ENCODE measurements around the gene OR2W3.

DNA sequence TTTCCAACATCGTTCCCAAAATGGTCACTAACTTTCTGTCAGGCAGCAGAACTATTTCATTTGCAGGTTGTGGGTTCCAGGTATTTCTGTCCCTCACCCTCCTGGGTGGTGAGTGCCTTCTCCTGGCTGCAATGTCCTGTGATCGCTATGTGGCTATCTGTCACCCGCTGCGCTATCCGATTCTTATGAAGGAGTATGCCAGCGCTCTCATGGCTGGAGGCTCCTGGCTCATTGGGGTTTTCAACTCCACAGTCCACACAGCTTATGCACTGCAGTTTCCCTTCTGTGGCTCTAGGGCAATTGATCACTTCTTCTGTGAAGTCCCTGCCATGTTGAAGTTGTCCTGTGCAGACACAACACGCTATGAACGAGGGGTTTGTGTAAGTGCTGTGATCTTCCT lies 38.6 kb downstream of the OR2W3 start:
- TF ChIP-seq, protein P1, sequence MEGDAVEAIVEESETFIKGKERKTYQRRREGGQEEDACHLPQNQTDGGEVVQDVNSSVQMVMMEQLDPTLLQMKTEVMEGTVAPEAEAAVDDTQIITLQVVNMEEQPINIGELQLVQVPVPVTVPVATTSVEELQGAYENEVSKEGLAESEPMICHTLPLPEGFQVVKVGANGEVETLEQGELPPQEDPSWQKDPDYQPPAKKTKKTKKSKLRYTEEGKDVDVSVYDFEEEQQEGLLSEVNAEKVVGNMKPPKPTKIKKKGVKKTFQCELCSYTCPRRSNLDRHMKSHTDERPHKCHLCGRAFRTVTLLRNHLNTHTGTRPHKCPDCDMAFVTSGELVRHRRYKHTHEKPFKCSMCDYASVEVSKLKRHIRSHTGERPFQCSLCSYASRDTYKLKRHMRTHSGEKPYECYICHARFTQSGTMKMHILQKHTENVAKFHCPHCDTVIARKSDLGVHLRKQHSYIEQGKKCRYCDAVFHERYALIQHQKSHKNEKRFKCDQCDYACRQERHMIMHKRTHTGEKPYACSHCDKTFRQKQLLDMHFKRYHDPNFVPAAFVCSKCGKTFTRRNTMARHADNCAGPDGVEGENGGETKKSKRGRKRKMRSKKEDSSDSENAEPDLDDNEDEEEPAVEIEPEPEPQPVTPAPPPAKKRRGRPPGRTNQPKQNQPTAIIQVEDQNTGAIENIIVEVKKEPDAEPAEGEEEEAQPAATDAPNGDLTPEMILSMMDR (IDR thresholded peaks at IDR 0.05), result no peak
- TF ChIP-seq POLR2A (IDR thresholded peaks at IDR 0.05), result no peak
- no peak for TF ChIP-seq POLR2AphosphoS5 (IDR thresholded peaks at IDR 0.05)
- TF ChIP-seq EP300 (IDR thresholded peaks at IDR 0.05), result no peak
